Measurements from ENCODE around the gene HIVEP3.
A peak's percentile ranks its signal among the peaks of the same experiment; 100 is the strongest.

HIVEP3 gene

DNA sequence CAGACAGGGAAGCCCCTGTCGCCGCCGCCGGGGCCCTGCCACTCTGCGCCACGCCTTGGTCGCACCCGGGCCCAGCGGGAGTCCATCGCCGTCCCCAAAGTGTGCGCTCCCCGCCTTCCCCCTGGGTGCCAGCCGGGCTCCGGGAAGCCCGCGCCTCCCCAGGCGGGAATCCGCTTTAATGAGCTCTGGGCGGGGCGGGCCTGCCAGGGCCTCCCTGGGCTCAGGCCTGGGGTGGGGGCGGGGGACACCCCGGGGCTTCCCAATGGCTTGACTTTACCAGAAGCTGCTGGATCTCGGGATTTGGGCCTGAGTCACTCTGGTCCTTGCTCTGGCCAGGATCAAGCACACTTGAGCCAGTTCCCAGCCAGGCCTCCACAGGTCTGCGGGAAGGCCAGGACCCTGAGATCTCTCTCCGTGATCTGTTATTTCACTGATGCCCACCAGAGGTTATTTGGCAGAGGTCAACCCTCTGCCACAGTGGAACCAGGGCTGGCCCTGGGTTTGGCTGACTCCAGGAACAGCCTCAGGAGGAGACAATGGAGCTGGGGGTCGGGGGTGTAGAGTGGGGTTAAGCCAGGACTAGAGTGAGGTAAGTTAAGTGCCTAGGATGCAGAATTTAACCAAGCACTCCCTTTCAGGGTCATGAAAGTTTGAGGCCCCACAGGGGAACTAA, 255.8 kb downstream of the HIVEP3 start:
- H3K4me1 ChIP-seq (ENCODE audit: low read length), result peaks cover 35% of the 10 kb centered on the region
- H3K4me2 ChIP-seq (ENCODE audit: low read depth, low read length), result no peak overlapping the region
- no peak overlapping the region for H3K27ac ChIP-seq (ENCODE audit: low read length)
- no peak overlapping the region for H3K9ac ChIP-seq (ENCODE audit: low read length)
- H4K20me1 ChIP-seq (ENCODE audit: insufficient read depth, low read length), result no peaks in the 10 kb centered on the region
- 0 out of 2 replicates have a peak, but pooled peaks cover 3% of the 10 kb centered on the region for H3K27me3 ChIP-seq (replicated peaks; ENCODE audit: insufficient read depth, low read length)
- no peaks in the 10 kb centered on the region for H3K9me3 ChIP-seq (replicated peaks; ENCODE audit: insufficient read depth, low read length)
- no peak overlapping the region for H3K4me3 ChIP-seq (ENCODE audit: low read length)
- H2AFZ ChIP-seq (ENCODE audit: low read length), result no peak overlapping the region
- TF ChIP-seq, protein P1, sequence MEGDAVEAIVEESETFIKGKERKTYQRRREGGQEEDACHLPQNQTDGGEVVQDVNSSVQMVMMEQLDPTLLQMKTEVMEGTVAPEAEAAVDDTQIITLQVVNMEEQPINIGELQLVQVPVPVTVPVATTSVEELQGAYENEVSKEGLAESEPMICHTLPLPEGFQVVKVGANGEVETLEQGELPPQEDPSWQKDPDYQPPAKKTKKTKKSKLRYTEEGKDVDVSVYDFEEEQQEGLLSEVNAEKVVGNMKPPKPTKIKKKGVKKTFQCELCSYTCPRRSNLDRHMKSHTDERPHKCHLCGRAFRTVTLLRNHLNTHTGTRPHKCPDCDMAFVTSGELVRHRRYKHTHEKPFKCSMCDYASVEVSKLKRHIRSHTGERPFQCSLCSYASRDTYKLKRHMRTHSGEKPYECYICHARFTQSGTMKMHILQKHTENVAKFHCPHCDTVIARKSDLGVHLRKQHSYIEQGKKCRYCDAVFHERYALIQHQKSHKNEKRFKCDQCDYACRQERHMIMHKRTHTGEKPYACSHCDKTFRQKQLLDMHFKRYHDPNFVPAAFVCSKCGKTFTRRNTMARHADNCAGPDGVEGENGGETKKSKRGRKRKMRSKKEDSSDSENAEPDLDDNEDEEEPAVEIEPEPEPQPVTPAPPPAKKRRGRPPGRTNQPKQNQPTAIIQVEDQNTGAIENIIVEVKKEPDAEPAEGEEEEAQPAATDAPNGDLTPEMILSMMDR (IDR thresholded peaks at IDR 0.05; ENCODE audit: low read length), result no peak
- DNase-seq, result no peak
- no peaks in the 10 kb centered on the region for H3K9me2 ChIP-seq (replicated peaks; ENCODE audit: insufficient read depth, low read length)
- no peaks in the 10 kb centered on the region for H3K79me2 ChIP-seq (ENCODE audit: low read length)
- no peaks in the 10 kb centered on the region for H3K36me3 ChIP-seq (replicated peaks; ENCODE audit: insufficient read depth, low read length)
- H3F3A ChIP-seq (ENCODE audit: insufficient read depth, low read length), result peaks cover 13% of the 10 kb centered on the region

DNA sequence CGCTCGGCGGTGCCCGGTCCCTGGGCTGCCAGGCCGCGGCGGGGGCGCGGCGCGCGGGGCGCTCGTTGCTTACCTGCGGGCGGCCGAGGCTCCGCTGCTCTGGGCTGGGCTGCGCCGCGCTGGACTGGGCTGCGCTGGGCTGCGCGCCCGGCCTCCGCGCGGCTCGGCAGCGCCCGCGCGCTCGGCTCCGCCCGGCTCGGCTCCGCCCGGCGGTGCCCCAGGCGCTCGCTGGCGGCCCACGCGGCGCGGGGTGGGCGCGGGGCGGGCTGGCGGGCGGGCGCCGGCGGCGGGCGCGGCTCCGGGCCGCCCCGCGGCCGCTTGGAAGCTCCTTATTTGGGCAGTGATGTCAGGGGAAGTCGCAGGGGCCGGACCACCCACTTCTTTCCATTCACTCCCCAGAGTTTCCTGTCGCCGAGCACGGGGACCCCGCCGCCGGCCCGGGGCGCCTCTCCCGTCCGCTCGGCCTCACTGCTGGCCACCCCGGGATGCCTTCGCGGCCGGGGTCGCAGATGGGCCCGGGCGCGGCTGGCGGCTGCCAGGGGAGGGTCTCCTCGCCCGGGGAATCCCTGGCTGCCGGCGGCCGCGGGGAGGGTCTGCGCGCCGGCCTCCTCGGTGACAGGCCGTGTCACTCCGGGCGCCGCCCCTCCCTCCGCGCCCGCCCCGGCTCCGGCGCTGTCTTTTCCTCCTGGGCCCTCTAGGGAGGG, 256.5 kb downstream of the HIVEP3 start:
- H4K20me1 ChIP-seq (ENCODE audit: insufficient read depth, low read length), result no peaks in the 10 kb centered on the region
- no peak overlapping the region for H3K9ac ChIP-seq (ENCODE audit: low read length)
- H3K27ac ChIP-seq (ENCODE audit: low read length), result no peak overlapping the region
- H3K79me2 ChIP-seq (ENCODE audit: low read length), result no peaks in the 10 kb centered on the region
- H3F3A ChIP-seq (ENCODE audit: insufficient read depth, low read length), result peaks cover 8% of the 10 kb centered on the region
- peak overlapping the region; percentile 72; the same call in 1 of the 2 replicates for H3K4me3 ChIP-seq (ENCODE audit: low read length)
- peak; percentile 37 for DNase-seq
- peak overlapping the region; percentile 99; the same call in 1 of the 2 replicates for H3K4me2 ChIP-seq (ENCODE audit: low read depth, low read length)
- 0 out of 2 replicates have a peak, but pooled peaks cover 3% of the 10 kb centered on the region for H3K27me3 ChIP-seq (replicated peaks; ENCODE audit: insufficient read depth, low read length)
- no peak overlapping the region for H2AFZ ChIP-seq (ENCODE audit: low read length)
- TF ChIP-seq EZH2phosphoT487 (IDR thresholded peaks at IDR 0.05; ENCODE audit: low read length), result no peak
- TF ChIP-seq, protein P1 (IDR thresholded peaks at IDR 0.05; ENCODE audit: low read length), result no peak
- TF ChIP-seq EZH2 (optimal IDR thresholded peaks at IDR 0.05; ENCODE audit: low read depth, low read length), result no peak
- H3K9me2 ChIP-seq (replicated peaks; ENCODE audit: insufficient read depth, low read length), result no peaks in the 10 kb centered on the region
- no peaks in the 10 kb centered on the region for H3K9me3 ChIP-seq (replicated peaks; ENCODE audit: insufficient read depth, low read length)
- peaks cover 28% of the 10 kb centered on the region for H3K4me1 ChIP-seq (ENCODE audit: low read length)
- no peaks in the 10 kb centered on the region for H3K36me3 ChIP-seq (replicated peaks; ENCODE audit: insufficient read depth, low read length)

DNA sequence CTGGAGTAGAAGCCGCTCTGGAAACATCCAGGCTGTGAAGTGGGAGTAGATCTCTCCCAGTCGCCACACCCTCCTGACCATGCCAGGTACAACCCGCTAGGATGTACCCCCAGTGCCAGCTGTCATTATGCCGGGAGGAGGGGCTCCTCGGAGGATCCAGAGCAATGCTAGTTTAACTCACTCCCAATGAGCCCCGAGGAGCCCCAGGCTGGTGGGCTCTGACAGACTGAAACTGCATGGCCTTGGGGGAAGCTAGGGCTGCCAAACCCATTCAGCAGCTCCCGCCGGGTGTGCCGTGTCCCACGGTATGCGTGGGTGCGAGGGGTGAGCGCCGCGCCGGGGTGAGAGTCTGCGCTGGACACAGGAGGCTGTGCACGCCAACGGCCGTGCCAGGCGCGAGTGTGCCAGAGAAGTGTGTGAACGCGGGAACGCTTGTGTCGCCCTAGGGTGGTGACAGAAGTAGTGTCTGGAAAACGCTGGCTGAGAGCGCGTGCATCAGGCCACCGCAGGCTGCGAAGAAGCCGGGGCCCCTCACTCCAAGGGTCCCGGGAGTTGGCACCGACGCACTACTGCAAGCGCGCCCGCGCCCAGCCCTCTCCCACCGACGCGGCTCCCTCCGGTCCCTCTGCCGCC, 257.2 kb downstream of the HIVEP3 start:
- peak overlapping the region; percentile 87 for H2AFZ ChIP-seq (ENCODE audit: low read length)
- no peak for DNase-seq

More for the DNA sequence above, 257.2 kb downstream of the HIVEP3 start:
- Histone ChIP-seq H3K4me3 (ENCODE audit: low read length) (peak overlapping the region; percentile 72), H3K36me3 (replicated peaks; ENCODE audit: insufficient read depth, low read length) (no peaks in the 10 kb centered on the region), H3F3A (ENCODE audit: insufficient read depth, low read length) (peaks cover under 1% of the 10 kb centered on the region; the same call in 1 of the 2 replicates), H3K27ac (ENCODE audit: low read length) (no peak overlapping the region), H4K20me1 (ENCODE audit: insufficient read depth, low read length) (no peaks in the 10 kb centered on the region), H3K79me2 (ENCODE audit: low read length) (no peaks in the 10 kb centered on the region), H3K27me3 (replicated peaks; ENCODE audit: insufficient read depth, low read length) (0 out of 2 replicates have a peak, but pooled peaks cover 3% of the 10 kb centered on the region), H3K9me2 (replicated peaks; ENCODE audit: insufficient read depth, low read length) (no peaks in the 10 kb centered on the region), H3K4me2 (ENCODE audit: low read depth, low read length) (peak overlapping the region; percentile 99), H3K4me1 (ENCODE audit: low read length) (peaks cover 21% of the 10 kb centered on the region), H3K9ac (ENCODE audit: low read length) (peak overlapping the region; percentile 47; the same call in 1 of the 2 replicates), H3K9me3 (replicated peaks; ENCODE audit: insufficient read depth, low read length) (no peaks in the 10 kb centered on the region)
- TF ChIP-seq EZH2phosphoT487 (IDR thresholded peaks at IDR 0.05; ENCODE audit: low read length) (no peak), EZH2 (optimal IDR thresholded peaks at IDR 0.05; ENCODE audit: low read depth, low read length) (no peak)
- TF ChIP-seq, protein P1 (IDR thresholded peaks at IDR 0.05; ENCODE audit: low read length), result no peak
